HL-60 (cell line): Measurements from ENCODE around the gene TPK1.
"Not testable (repeated sequence)": the region's sequence is repeated elsewhere in the genome, so short reads cannot be mapped to it uniquely, and the experiment has no call there.

Source experiments
- DNase-seq, 2 experiments: peaks; one replicate each; pipeline ENCODE4 v3.0.0-alpha.2; 2010 to 2020; ENCODE audit warnings: low read depth in 1 of 2, low spot score in 1 of 2
- H3K27ac ChIP-seq: fragments of 250-450 bp; sonication (Bioruptor Pico); replicated peaks from 2 replicates; pipeline ENCODE4 v1.5.1; 2020; ENCODE audit warnings: mild to moderate bottlenecking, moderate library complexity
- H3K27me3 ChIP-seq: fragments of 250-450 bp; sonication (Bioruptor Pico); 2 replicates; pipeline ENCODE4 v1.5.1; 2021; ENCODE audit warnings: mild to moderate bottlenecking, moderate library complexity; ENCODE audit not compliant: insufficient read depth, poor library complexity, severe bottlenecking
- H3K4me3 ChIP-seq: replicated peaks from 2 replicates; pipeline ENCODE4 v1.5.1; 2011; ENCODE audit warnings: mild to moderate bottlenecking, control low read depth, low read length; ENCODE audit not compliant: insufficient read depth
- CTCF ChIP-seq: IDR thresholded peaks from one replicate; pipeline ENCODE4 v1.5.1; 2011; ENCODE audit warnings: low read length, control low read depth, inconsistent platforms; ENCODE audit not compliant: insufficient read depth
- GABPA ChIP-seq: IDR thresholded peaks from 2 replicates; pipeline ENCODE4 v1.6.1; 2012; ENCODE audit warnings: low read depth
- POLR2AphosphoS5 ChIP-seq: IDR thresholded peaks from 2 replicates; pipeline ENCODE4 v1.6.1; 2012; ENCODE audit warnings: low read depth
- REST ChIP-seq: IDR thresholded peaks from 2 replicates; pipeline ENCODE4 v1.6.1; 2012; ENCODE audit warnings: low read depth; ENCODE audit not compliant: insufficient replicate concordance
- SPI1 ChIP-seq: IDR thresholded peaks from 2 replicates; pipeline ENCODE4 v1.6.1; 2012; ENCODE audit warnings: low read depth, mild to moderate bottlenecking, borderline replicate concordance

Gene TPK1

DNA sequence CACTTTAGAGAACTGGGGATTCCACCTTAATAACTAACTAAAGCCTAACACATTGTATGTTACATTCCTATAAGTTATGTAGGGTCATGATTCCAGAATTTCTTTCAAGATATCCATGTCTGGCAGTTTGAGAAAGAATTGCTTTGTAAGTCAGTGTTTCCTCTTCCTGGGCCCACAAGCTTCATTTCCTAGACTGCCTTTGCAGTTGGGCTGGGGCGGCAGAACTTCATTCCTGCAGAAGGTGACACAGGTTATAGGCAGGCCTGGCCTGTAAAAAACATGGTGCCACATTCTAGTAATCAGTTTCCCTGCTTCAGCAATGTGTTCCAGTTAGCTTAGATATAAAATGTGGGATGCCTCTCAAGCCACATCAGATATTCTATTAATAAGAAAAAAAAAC lies 248.2 kb downstream of the TPK1 start:
- DNase-seq, result no peak
- Histone ChIP-seq H3K27me3 (no peaks in the 10 kb centered on the region), H3K4me3 (no peak overlapping the region), H3K27ac (no peak overlapping the region)
- TF ChIP-seq SPI1, result no peak
- no peak for TF ChIP-seq CTCF

DNA sequence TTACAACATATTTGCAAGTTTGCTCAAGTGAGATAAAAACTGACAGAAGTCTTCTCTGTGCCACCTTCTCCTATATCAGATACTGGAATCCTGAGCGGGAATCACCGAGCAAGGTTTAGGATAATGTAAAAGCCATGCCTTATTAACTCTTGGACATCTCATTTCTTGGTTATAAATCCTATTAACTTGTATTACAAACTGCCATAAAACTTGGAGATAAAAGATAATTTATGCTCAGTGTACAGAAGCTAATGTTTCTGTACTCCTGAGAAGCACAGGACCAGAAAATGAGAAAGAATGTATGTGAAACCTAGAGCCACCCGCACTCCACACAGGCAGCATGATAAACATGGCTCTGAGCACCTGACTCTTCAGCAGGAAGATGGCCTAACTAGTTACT lies 251.1 kb downstream of the TPK1 start:
- TF ChIP-seq POLR2AphosphoS5, result no peak
- TF ChIP-seq CTCF, result no peak
- no peak for TF ChIP-seq REST
- no peak for TF ChIP-seq SPI1
- TF ChIP-seq GABPA, result no peak

DNA sequence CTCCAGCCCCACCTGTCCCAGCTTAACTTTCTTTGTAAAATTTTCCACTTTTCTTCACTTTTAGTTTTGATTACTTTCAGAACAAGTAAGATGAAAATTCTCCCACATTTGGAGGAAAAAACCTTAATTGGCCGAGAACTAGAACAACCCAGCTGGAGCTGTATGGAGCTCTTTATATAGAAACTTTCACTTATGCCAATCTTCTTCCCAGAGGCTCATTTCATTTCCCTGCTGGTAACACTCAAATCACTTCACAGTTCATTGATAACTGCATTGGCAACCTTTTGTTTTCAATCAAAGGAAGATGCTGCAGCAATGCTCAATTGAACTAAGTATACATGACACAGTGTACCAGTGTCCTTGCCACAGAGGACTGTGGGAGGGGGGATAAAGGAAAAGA lies 256.2 kb downstream of the TPK1 start:
- Histone ChIP-seq H3K4me3 (no peak overlapping the region), H3K27me3 (no peaks in the 10 kb centered on the region), H3K27ac (no peak overlapping the region)
- TF ChIP-seq SPI1, result no peak
- TF ChIP-seq CTCF, result no peak
- no peak for TF ChIP-seq GABPA
- no peak for TF ChIP-seq POLR2AphosphoS5
- TF ChIP-seq REST, result no peak
- DNase-seq, result no peak

More for the DNA sequence above, 251.1 kb downstream of the TPK1 start:
- DNase-seq, result no peak
- no peak overlapping the region for H3K27ac ChIP-seq
- no peaks in the 10 kb centered on the region for H3K27me3 ChIP-seq
- H3K4me3 ChIP-seq, result no peak overlapping the region

DNA sequence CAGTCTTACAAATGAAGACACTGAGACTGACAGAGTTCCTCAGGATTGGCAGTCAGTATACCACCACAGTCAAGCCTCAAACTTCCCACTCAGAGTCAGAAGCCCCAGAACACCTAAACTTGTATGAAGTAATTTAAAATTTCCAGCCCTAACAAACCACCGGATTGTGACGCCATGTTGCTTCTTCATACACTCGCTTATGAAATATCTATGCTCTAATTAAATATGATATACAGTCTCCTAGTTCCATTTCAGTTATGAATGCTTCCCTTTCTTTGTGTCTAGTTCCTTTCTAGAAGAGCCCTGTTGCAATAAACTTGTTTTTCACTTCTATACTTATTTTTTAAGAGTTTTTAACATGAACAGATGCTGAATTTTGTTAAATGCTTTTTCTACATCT lies 260.4 kb downstream of the TPK1 start:
- Histone ChIP-seq H3K27me3 (no peaks in the 10 kb centered on the region), H3K27ac (no peak overlapping the region), H3K4me3 (no peak overlapping the region)
- TF ChIP-seq CTCF (no peak), POLR2AphosphoS5 (no peak), GABPA (no peak), SPI1 (no peak), REST (no peak)
- DNase-seq, result no peak

GRCh38 chr7:144574753-144575152 lies 261.1 kb downstream of the TPK1 start:
- H3K27ac ChIP-seq, H3K4me3 ChIP-seq, DNase-seq, H3K27me3 ChIP-seq: not testable (repeated sequence)
